Measurements from ENCODE around the gene IRX4.

IRX4 gene

DNA sequence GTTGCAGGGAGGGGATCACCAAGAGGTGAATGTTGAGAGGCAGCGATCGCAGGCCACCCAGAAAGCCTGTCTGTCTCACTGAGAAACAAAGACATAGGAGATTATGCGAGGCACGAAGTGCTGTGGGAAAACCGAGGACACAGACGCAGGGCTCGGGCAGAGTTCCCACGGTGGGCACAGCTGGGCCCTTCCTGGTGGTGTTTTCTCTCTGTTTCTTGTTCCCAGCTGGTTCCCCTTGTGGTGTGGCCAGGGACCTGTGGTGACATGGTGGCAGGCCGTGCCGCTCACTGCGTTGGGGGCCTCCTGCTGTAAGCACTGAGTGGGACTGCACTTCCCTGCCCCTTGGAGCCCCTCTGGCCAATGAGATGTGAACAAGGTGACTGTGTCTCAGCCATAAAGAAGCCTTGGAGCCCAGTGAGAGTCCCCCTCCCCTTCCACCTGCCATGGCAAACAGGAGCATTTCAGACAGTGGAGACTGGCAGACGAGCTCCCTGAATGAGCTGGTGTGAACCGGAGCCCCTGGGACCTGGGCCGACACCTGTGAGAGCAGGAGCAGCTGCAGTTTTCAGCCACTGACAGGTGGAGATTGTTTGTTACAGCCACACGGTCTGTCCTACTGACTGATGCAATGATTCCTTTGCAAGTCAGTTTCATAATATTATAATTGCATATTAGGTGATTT is 13.2 kb upstream of the IRX4 start:
- no peak overlapping the region for H3K4me3 ChIP-seq (ENCODE audit: low read length)
- no peak overlapping the region for H3K9ac ChIP-seq (ENCODE audit: low read length)
- H3K4me1 ChIP-seq (ENCODE audit: control insufficient read depth, insufficient read depth, low read length), result no peaks in the 10 kb centered on the region
- H3K36me3 ChIP-seq (ENCODE audit: control insufficient read depth, insufficient read depth, low read length), result no peaks in the 10 kb centered on the region
- H3K27ac ChIP-seq (ENCODE audit: low read depth, low read length), result no peak overlapping the region
- no peaks in the 10 kb centered on the region for H3K27me3 ChIP-seq (ENCODE audit: control insufficient read depth, insufficient read depth, low read length)

DNA sequence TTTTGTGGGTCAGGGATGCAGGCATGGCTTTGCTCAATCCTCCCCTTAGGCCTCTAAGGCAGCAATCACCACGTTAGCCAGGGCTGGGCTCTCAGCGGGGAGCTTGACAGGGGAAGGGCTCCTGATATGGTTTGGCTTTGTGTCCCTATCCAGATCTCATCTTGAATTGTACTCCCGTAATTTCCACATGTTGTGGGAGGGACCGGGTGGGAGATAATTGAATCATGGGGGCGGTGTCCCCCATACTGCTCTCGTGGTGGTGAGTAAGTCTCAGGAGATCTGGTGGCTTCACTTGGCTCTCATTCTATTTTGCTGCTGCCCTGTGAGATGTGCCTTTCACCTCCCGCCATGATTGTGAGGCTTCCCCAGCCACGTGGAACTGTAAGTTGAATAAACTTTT is 11.5 kb upstream of the IRX4 start:
- no peak overlapping the region for H3K4me3 ChIP-seq (ENCODE audit: low read length)
- no peaks in the 10 kb centered on the region for H3K36me3 ChIP-seq (ENCODE audit: control insufficient read depth, insufficient read depth, low read length)
- H3K4me1 ChIP-seq (ENCODE audit: control insufficient read depth, insufficient read depth, low read length), result no peaks in the 10 kb centered on the region
- no peak overlapping the region for H3K27ac ChIP-seq (ENCODE audit: low read depth, low read length)
- H3K9ac ChIP-seq (ENCODE audit: low read length), result no peak overlapping the region
- H3K27me3 ChIP-seq (ENCODE audit: control insufficient read depth, insufficient read depth, low read length), result peaks cover 4% of the 10 kb centered on the region

DNA sequence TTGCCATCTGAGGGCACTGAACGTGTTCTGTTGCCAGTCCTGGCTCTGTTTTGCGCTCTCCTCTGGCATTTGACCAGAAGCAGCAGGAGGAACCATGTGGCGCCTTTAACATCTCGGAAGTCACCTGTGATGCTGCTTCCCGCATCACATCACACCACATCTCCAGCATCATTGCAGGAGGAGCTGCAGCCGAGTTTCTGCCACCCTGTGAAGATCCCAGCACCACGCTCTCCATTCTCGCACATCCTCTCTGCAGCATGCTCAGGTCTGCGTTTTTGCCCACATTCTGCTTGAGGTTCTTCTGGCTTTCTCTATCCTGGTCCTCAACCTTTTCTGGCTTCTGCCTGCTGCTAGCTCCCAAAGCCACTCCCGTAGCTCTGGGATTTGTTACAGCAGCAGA is 11.0 kb upstream of the IRX4 start:
- Histone ChIP-seq H3K4me3 (ENCODE audit: low read length) (no peak overlapping the region), H3K27me3 (ENCODE audit: control insufficient read depth, insufficient read depth, low read length) (peaks cover 4% of the 10 kb centered on the region), H3K9ac (ENCODE audit: low read length) (no peak overlapping the region), H3K4me1 (ENCODE audit: control insufficient read depth, insufficient read depth, low read length) (no peaks in the 10 kb centered on the region), H3K36me3 (ENCODE audit: control insufficient read depth, insufficient read depth, low read length) (no peaks in the 10 kb centered on the region), H3K27ac (ENCODE audit: low read depth, low read length) (no peak overlapping the region)

- H3K9ac ChIP-seq (ENCODE audit: low read length), result no peak overlapping the region
- H3K27ac ChIP-seq (ENCODE audit: low read depth, low read length), result no peak overlapping the region
- H3K36me3 ChIP-seq (ENCODE audit: control insufficient read depth, insufficient read depth, low read length), result no peaks in the 10 kb centered on the region
- H3K4me3 ChIP-seq (ENCODE audit: low read length), result no peak overlapping the region
- H3K4me1 ChIP-seq (ENCODE audit: control insufficient read depth, insufficient read depth, low read length), result no peaks in the 10 kb centered on the region
- H3K27me3 ChIP-seq (ENCODE audit: control insufficient read depth, insufficient read depth, low read length), result peaks cover 4% of the 10 kb centered on the region
Measured at GRCh38 chr5:1892685-1893445, 10.1 kb upstream of the IRX4 start.

- no peak overlapping the region for H3K9ac ChIP-seq (ENCODE audit: low read length)
- H3K4me3 ChIP-seq (ENCODE audit: low read length), result no peak overlapping the region
- no peaks in the 10 kb centered on the region for H3K4me1 ChIP-seq (ENCODE audit: control insufficient read depth, insufficient read depth, low read length)
- no peaks in the 10 kb centered on the region for H3K36me3 ChIP-seq (ENCODE audit: control insufficient read depth, insufficient read depth, low read length)
- no peak overlapping the region for H3K27ac ChIP-seq (ENCODE audit: low read depth, low read length)
- H3K27me3 ChIP-seq (ENCODE audit: control insufficient read depth, insufficient read depth, low read length), result peaks cover 9% of the 10 kb centered on the region
Measured at GRCh38 chr5:1892211-1892610, 9.5 kb upstream of the IRX4 start.

DNA sequence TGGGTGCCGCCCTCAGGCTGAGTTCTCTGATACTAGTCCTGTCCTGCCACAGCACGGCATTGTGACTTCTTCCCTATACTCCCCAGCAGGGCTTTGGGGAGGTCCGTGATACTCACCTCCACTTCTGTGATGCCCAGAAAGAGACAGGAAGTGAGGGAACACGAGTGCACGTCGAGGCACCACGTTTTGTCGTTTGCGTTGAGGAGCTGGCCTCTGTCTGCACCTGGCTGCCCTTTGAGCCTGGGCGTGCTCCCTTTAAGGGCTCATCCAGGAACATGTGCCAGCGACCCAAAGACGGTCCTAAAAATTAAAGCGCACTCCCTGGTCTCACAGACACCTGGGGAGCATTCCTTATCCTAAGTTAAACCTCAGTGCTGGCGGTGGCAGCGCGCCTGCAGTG is 8.7 kb upstream of the IRX4 start:
- Histone ChIP-seq H3K4me3 (ENCODE audit: low read length) (no peak overlapping the region), H3K27me3 (ENCODE audit: control insufficient read depth, insufficient read depth, low read length) (peaks cover 10% of the 10 kb centered on the region), H3K36me3 (ENCODE audit: control insufficient read depth, insufficient read depth, low read length) (no peaks in the 10 kb centered on the region), H3K9ac (ENCODE audit: low read length) (no peak overlapping the region), H3K27ac (ENCODE audit: low read depth, low read length) (no peak overlapping the region), H3K4me1 (ENCODE audit: control insufficient read depth, insufficient read depth, low read length) (no peaks in the 10 kb centered on the region)

GRCh38 chr5:1890296-1890695 is 7.6 kb upstream of the IRX4 start:
- no peaks in the 10 kb centered on the region for H3K36me3 ChIP-seq (ENCODE audit: control insufficient read depth, insufficient read depth, low read length)
- no peaks in the 10 kb centered on the region for H3K4me1 ChIP-seq (ENCODE audit: control insufficient read depth, insufficient read depth, low read length)
- H3K27me3 ChIP-seq (ENCODE audit: control insufficient read depth, insufficient read depth, low read length), result peaks cover 15% of the 10 kb centered on the region
- H3K27ac ChIP-seq (ENCODE audit: low read depth, low read length), result no peak overlapping the region
- no peak overlapping the region for H3K4me3 ChIP-seq (ENCODE audit: low read length)
- H3K9ac ChIP-seq (ENCODE audit: low read length), result no peak overlapping the region

DNA sequence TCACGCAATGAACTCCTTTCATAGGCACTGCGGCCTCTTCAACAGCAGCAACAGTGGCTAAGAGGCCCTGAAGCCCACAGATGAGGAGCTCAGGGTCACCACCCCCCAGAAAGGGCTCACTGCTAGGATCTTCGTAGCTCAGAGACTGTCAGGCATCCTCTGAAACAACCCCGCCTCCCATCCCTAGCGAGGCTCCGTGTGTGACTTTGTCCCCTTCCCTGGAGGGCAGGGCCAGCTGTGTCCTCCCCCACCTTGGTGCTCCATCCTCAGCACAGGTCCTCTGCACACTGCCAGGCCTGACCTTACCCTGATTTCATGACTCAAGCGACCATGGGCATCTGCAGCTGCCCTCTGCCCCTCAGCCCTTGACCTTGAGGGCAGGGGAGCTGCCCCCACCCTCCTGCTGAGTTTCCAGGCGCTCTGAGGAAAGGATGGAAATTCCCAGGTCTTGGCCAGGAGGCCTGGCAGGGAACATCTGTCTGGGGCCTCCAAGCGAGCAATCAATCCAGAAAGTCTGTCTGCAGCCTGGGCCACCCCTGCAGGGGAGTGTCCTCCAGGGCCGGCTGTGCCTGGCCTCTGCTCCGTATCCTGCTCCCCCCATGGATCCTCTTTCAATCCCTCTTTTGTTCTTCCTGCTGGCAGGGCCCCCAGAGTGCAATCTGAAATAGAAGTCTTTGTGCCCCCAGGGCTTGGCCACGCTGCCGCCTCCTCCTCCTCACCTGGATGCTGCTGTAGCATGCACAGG is 6.8 kb upstream of the IRX4 start:
- H3K4me3 ChIP-seq (ENCODE audit: low read length), result no peak overlapping the region
- H3K9ac ChIP-seq (ENCODE audit: low read length), result no peak overlapping the region
- no peaks in the 10 kb centered on the region for H3K36me3 ChIP-seq (ENCODE audit: control insufficient read depth, insufficient read depth, low read length)
- peaks cover 18% of the 10 kb centered on the region for H3K27me3 ChIP-seq (ENCODE audit: control insufficient read depth, insufficient read depth, low read length)
- H3K4me1 ChIP-seq (ENCODE audit: control insufficient read depth, insufficient read depth, low read length), result no peaks in the 10 kb centered on the region
- no peak overlapping the region for H3K27ac ChIP-seq (ENCODE audit: low read depth, low read length)

- Histone ChIP-seq H3K27ac (ENCODE audit: low read depth, low read length) (no peak overlapping the region), H3K36me3 (ENCODE audit: control insufficient read depth, insufficient read depth, low read length) (no peaks in the 10 kb centered on the region), H3K9ac (ENCODE audit: low read length) (no peak overlapping the region), H3K4me1 (ENCODE audit: control insufficient read depth, insufficient read depth, low read length) (peaks cover 2% of the 10 kb centered on the region), H3K27me3 (ENCODE audit: control insufficient read depth, insufficient read depth, low read length) (peaks cover 22% of the 10 kb centered on the region), H3K4me3 (ENCODE audit: low read length) (no peak overlapping the region)
Measured at GRCh38 chr5:1888541-1889251, 6.0 kb upstream of the IRX4 start.

DNA sequence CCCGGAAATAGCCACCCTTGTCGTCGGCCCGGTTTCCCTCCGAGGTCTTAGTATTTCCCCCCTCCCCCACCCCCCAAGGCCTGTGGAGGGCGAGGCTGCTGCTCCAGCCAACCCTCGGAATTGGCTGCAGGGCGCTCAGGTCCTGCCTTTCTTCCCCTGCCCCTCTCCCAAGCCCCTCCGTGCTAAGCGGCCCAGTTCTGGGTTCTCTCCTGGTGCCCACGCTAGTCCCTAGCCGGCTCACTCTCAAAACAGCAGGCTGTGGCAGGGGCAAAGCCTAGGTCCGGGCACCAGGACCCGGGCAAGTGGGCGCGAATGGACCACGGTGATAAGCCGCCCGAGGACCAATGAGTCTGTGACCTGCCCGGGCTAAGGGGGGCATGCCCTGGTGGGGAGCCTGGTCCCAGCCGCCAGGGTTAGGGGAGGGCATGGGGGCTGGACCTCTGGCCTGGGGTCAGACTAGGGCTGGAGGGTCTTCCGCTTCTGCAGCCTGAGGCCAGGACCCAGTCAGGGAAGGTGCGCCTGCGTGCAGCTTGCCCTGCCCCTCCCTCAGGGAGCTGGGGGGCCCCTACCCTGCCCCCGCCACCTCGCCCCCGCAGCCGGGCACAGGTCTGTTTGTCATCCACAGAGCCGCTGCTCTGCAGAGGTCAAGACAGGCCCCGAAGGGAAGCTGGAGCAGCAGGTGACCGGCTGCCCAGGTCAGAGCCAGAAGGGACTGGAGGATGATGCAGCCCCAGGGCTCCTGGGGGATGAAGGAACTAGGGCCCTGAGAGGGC is 5.0 kb upstream of the IRX4 start:
- H3K4me1 ChIP-seq (ENCODE audit: control insufficient read depth, insufficient read depth, low read length), result peaks cover 2% of the 10 kb centered on the region
- H3K27me3 ChIP-seq (ENCODE audit: control insufficient read depth, insufficient read depth, low read length), result peaks cover 22% of the 10 kb centered on the region
- no peak overlapping the region for H3K4me3 ChIP-seq (ENCODE audit: low read length)
- H3K9ac ChIP-seq (ENCODE audit: low read length), result no peak overlapping the region
- no peak overlapping the region for H3K27ac ChIP-seq (ENCODE audit: low read depth, low read length)
- no peaks in the 10 kb centered on the region for H3K36me3 ChIP-seq (ENCODE audit: control insufficient read depth, insufficient read depth, low read length)

DNA sequence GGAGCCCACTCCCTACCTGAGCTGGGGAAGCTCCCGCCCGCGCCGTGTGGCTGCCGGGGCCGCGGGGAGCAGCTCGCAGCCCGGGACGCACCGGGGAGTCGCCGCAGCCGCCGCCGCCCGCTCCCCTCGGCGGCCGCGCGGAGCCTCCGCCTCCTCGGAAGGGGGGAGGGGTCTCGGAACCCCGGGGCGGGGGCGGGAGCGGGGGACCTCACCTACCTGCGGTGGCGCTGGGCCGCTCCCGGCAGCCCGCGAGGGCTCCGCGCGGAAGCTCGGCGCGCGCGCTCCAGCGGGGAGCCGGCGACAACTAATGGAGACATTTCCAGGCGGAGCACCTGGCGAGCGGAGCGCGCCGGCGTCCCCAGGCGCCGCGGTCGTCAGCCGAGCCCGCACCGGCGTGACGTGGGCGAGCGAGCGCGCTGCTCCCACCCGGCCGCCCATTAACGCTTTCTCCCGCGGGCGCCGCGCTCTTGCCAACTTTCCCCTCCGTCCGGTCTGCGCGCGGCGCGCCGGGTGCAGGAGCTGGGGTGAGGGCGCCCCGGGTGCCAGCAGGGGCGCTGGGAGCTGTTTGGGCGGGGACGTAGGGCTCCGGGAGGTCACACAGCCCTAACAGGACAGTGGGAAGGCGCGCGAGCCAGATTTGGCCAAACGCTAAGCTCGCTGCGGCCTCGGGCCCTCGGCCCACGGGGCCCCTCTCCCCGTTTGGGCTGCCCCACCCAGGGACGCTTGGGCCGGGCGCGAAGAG is 4.3 kb upstream of the IRX4 start:
- Histone ChIP-seq H3K27me3 (ENCODE audit: control insufficient read depth, insufficient read depth, low read length) (peaks cover 24% of the 10 kb centered on the region), H3K4me3 (ENCODE audit: low read length) (no peak overlapping the region), H3K9ac (ENCODE audit: low read length) (no peak overlapping the region), H3K36me3 (ENCODE audit: control insufficient read depth, insufficient read depth, low read length) (no peaks in the 10 kb centered on the region), H3K4me1 (ENCODE audit: control insufficient read depth, insufficient read depth, low read length) (peaks cover 2% of the 10 kb centered on the region), H3K27ac (ENCODE audit: low read depth, low read length) (no peak overlapping the region)

All from rectal smooth muscle tissue (tissue), 1 donor.